Panc1 (cell line): Measurements from ENCODE around the gene AKT1. TPM values are rescaled to one million over a fixed set of nuclear protein-coding genes. Genes with fewer than 3 reads are reported as not detected.

Source experiments
- ATAC-seq: fragments of 200-7000 bp; cut with Tn5 transposase; 2 replicates; pipeline ENCODE4 v1.9.1; 2020; ENCODE audit warnings: mild to moderate bottlenecking, moderate library complexity
- BruUV-seq: library from RNA; stranded (reverse); fragments of 400-500 nt; replicated peaks from 2 replicates; lab custom pipeline; 2021; lab: Mats Ljungman, UMichigan
- CTCF ChIA-PET: fragments of 300-600 bp; sonication (Branson Sonifier 250); formaldehyde crosslinking; loops from one replicate; lab custom pipeline; 2022; ENCODE audit warnings: antibody characterized with exemption; lab: Charles Lee
- POLR2A ChIA-PET: fragments of 300-600 bp; sonication (Branson Sonifier 250); formaldehyde crosslinking; loops from one replicate; lab custom pipeline; 2022; ENCODE audit warnings: antibody characterized with exemption; lab: Charles Lee
- DNase-seq: peaks from one replicate; pipeline ENCODE4 v3.0.0-alpha.2; 2010; ENCODE audit warnings: low read depth, low spot score
- H3K27ac ChIP-seq: 2 replicates; pipeline ENCODE4 v1.5.1; 2011; ENCODE audit warnings: mild to moderate bottlenecking, low read length, inconsistent platforms
- H3K27me3 ChIP-seq: fragments of 200-500 bp; sonication (Bioruptor generic); 2 replicates; pipeline ENCODE4 v1.6.0; 2014; ENCODE audit warnings: low read length, inconsistent platforms; ENCODE audit not compliant: control insufficient read depth, insufficient read depth
- H3K36me3 ChIP-seq: fragments of 200-500 bp; sonication (Bioruptor generic); 2 replicates; pipeline ENCODE4 v1.5.1; 2014; ENCODE audit warnings: inconsistent platforms, mild to moderate bottlenecking, low read length, moderate library complexity; ENCODE audit not compliant: control insufficient read depth, insufficient read depth
- H3K4me1 ChIP-seq: 2 replicates; pipeline ENCODE4 v1.5.1; 2011; ENCODE audit warnings: inconsistent platforms, mild to moderate bottlenecking, low read length, moderate library complexity; ENCODE audit not compliant: control insufficient read depth, insufficient read depth
- H3K4me3 ChIP-seq, 2 experiments: 2 replicates each; pipeline ENCODE4 v1.5.1; 2011 to 2012; ENCODE audit warnings: low read depth in 2 of 2, low read length in 2 of 2, mild to moderate bottlenecking in 2 of 2, inconsistent platforms in 1 of 2, moderate library complexity in 1 of 2
- H3K9me3 ChIP-seq: fragments of 200-500 bp; sonication (Bioruptor generic); 2 replicates; pipeline ENCODE4 v1.5.1; 2014; ENCODE audit warnings: low read depth, mild to moderate bottlenecking, inconsistent platforms, low read length, moderate library complexity; ENCODE audit not compliant: control insufficient read depth, insufficient read depth
- CTCF ChIP-seq: fragments of 450-650 bp; IDR thresholded peaks from 2 replicates; pipeline ENCODE4 v1.5.1; 2017; ENCODE audit warnings: mild to moderate bottlenecking
- POLR2AphosphoS5 ChIP-seq: IDR thresholded peaks from 2 replicates; pipeline ENCODE4 v1.6.1; 2012; ENCODE audit warnings: mild to moderate bottlenecking, low read depth, low read length, moderate library complexity
- SIN3A ChIP-seq: IDR thresholded peaks from 2 replicates; pipeline ENCODE4 v1.6.1; 2012; ENCODE audit warnings: low read depth, mild to moderate bottlenecking, low read length, moderate library complexity, borderline replicate concordance; ENCODE audit not compliant: insufficient read depth
- TCF7L2 ChIP-seq: IDR thresholded peaks from 2 replicates; pipeline ENCODE4 v1.6.1; 2011; ENCODE audit warnings: mild to moderate bottlenecking, low read depth, low read length, inconsistent platforms
- in situ Hi-C: cut with HindIII; loops from 2 replicates; pipeline ENCODE4 v1.10.0; 2016; ENCODE audit warnings: low sequenced_read_pairs, low pct_unique_long_range_greater_than_20kb
- intact Hi-C: fragments of 100-400 bp; cut with micrococcal nuclease; formaldehyde crosslinking; loops from one replicate; pipeline ENCODE4 v1.10.0; 2022; ENCODE audit not compliant: unreplicated experiment
- total RNA-seq: library from RNA; stranded (reverse); gene quantifications from one replicate; pipeline ENCODE4 v1.2.1, GENCODE V29; 2021; ENCODE audit not compliant: unreplicated experiment
- TF ChIP-seq, protein P1 (sequence below), 2 experiments: IDR thresholded peaks; 2 replicates each; pipeline ENCODE4 v1.6.1; 2011 to 2012; ENCODE audit warnings: low read depth in 2 of 2, control low read depth in 1 of 2, low read length in 1 of 2, mild to moderate bottlenecking in 1 of 2, moderate library complexity in 1 of 2; ENCODE audit not compliant: insufficient read depth in 1 of 2

Gene AKT1
- total RNA-seq, 1 experiment from 2014 or later = 175 TPM

DNA sequence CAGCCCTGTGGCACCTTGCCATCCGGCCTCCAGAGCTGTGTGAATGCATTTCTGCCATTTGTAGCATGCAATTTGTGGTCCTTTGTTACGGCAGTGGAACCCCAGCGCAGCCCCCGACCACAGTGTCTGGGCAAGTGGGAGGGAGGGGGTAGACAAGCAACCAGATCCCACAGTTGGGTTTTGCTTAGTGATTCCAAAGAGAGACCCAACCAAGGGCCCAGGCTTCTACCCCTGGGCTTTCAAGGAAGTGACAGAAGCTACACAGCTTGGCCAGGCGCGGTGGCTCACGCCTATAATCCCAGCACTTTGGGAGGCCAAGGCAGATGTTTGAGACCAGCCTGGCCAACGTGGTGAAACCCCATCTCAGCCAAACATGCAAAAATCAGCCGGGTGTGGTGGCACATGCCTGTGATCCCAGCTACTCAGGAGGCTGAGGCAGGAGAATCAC is 23.2 kb upstream of the AKT1 start:
- Histone ChIP-seq H3K27ac (no peak overlapping the region), H3K4me3 (no peak overlapping the region), H3K36me3 (no peaks in the 10 kb centered on the region; the same call in 1 of the 2 replicates), H3K4me1 (peaks cover 27% of the 10 kb centered on the region), H3K27me3 (no peaks in the 10 kb centered on the region), H3K9me3 (no peaks in the 10 kb centered on the region)
- DNase-seq (no peak), ATAC-seq (no peak)
- ChIA-PET CTCF (no interaction called here), POLR2A (no interaction called here)
- TF ChIP-seq CTCF = no peak
- TF ChIP-seq SIN3A = no peak
- TF ChIP-seq, protein P1, sequence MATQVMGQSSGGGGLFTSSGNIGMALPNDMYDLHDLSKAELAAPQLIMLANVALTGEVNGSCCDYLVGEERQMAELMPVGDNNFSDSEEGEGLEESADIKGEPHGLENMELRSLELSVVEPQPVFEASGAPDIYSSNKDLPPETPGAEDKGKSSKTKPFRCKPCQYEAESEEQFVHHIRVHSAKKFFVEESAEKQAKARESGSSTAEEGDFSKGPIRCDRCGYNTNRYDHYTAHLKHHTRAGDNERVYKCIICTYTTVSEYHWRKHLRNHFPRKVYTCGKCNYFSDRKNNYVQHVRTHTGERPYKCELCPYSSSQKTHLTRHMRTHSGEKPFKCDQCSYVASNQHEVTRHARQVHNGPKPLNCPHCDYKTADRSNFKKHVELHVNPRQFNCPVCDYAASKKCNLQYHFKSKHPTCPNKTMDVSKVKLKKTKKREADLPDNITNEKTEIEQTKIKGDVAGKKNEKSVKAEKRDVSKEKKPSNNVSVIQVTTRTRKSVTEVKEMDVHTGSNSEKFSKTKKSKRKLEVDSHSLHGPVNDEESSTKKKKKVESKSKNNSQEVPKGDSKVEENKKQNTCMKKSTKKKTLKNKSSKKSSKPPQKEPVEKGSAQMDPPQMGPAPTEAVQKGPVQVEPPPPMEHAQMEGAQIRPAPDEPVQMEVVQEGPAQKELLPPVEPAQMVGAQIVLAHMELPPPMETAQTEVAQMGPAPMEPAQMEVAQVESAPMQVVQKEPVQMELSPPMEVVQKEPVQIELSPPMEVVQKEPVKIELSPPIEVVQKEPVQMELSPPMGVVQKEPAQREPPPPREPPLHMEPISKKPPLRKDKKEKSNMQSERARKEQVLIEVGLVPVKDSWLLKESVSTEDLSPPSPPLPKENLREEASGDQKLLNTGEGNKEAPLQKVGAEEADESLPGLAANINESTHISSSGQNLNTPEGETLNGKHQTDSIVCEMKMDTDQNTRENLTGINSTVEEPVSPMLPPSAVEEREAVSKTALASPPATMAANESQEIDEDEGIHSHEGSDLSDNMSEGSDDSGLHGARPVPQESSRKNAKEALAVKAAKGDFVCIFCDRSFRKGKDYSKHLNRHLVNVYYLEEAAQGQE (IDR thresholded peaks at IDR 0.05; ENCODE audit: insufficient read depth in 1 of 2, low read depth in 2 of 2, low read length in 1 of 2) = no peak
- TF ChIP-seq POLR2AphosphoS5 = no peak
- no peak for TF ChIP-seq TCF7L2
- in situ Hi-C loops = no loop called here
- BruUV-seq = no TSS peak
- intact Hi-C loops = no loop called here

DNA sequence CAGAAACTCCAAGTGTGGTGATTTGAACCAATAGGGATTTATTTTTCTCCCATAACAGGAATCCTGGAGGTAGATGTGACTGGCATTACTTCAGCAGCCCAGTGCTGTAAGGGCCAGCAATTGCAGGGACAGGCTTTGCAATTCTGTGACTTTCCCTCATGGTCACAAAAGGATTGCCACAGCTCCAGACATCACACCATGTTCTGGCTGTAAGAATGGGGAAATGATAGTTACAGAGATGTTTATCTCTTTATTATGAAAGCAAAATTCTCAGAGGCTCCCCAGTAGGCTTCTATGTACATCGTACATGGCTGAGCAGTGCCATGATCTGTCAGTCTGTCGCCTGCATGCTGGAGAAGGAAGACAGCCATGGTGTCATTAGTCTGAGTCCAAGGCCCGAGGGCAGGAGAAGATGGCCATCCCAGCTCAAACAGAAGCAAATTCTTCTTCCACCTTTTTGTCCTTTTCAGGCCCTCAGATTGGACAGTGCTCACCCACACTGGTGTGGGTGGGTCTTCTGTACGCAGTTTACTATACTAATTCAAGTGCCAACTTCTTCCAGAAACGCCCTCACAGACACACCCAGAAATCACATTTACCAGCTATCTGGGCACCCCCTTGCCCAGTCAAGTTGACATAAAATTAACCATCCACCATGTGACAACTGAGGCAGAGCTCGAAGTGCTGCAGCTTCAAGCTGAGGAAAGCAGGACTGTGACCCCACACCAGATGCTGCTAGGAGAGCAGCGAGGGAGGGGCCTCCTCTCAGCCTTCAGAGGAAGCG is 22.6 kb upstream of the AKT1 start:
- CTCF ChIA-PET = interaction anchor here (0.6 kb wide), 1 partner anchor 10 kb away, joined by 3 read pairs; no protein-coding TSS in a partner anchor
- ATAC-seq (no peak), DNase-seq (no peak)
- no peaks in the 10 kb centered on the region for H3K27me3 ChIP-seq
- H3K4me3 ChIP-seq = no peak overlapping the region
- intact Hi-C loops (no loop called here), in situ Hi-C loops (no loop called here)
- POLR2A ChIA-PET = no interaction called here
- BruUV-seq = no TSS peak
- H3K9me3 ChIP-seq = no peaks in the 10 kb centered on the region
- H3K27ac ChIP-seq = no peak overlapping the region
- TF ChIP-seq SIN3A (no peak), CTCF (no peak), POLR2AphosphoS5 (no peak), TCF7L2 (no peak)
- TF ChIP-seq, protein P1 (IDR thresholded peaks at IDR 0.05; ENCODE audit: insufficient read depth in 1 of 2, low read depth in 2 of 2, low read length in 1 of 2) = no peak
- H3K36me3 ChIP-seq = no peaks in the 10 kb centered on the region; the same call in 1 of the 2 replicates
- peaks cover 27% of the 10 kb centered on the region for H3K4me1 ChIP-seq
